ENCODE results near the gene NDST4.

The NDST4 gene

GRCh38 chr4:114900934-114901333, 212.5 kb downstream of the NDST4 start:
- DNase-seq: no peak

GRCh38 chr4:114890773-114891172, 222.6 kb downstream of the NDST4 start:
- no peak for DNase-seq

- no peak for DNase-seq
Measured at GRCh38 chr4:114886761-114887160, 226.7 kb downstream of the NDST4 start.

GRCh38 chr4:114883641-114884040, 229.8 kb downstream of the NDST4 start:
- no peak for DNase-seq

GRCh38 chr4:114879916-114880669, 233.3 kb downstream of the NDST4 start:
- DNase-seq: no peak

GRCh38 chr4:114875630-114876029, 237.8 kb downstream of the NDST4 start:
- DNase-seq: no peak

GRCh38 chr4:114874321-114874720, 239.1 kb downstream of the NDST4 start:
- DNase-seq: no peak

GRCh38 chr4:114870987-114871386, 242.4 kb downstream of the NDST4 start:
- no peak for DNase-seq

GRCh38 chr4:114866901-114867670, 246.3 kb downstream of the NDST4 start:
- no peak for DNase-seq

GRCh38 chr4:114864060-114864459, 249.4 kb downstream of the NDST4 start:
- DNase-seq: no peak

- no peak for DNase-seq
Measured at GRCh38 chr4:114860786-114861185, 252.6 kb downstream of the NDST4 start.

- DNase-seq: no peak
Measured at GRCh38 chr4:114857831-114858230, 255.6 kb downstream of the NDST4 start.

GRCh38 chr4:114839986-114840385, 273.4 kb downstream of the NDST4 start:
- no peak for DNase-seq

GRCh38 chr4:114830628-114831027, 282.8 kb downstream of the NDST4 start:
- no peak for DNase-seq

GRCh38 chr4:114827651-114828050, 285.8 kb downstream of the NDST4 start:
- no peak for DNase-seq

- no peak for DNase-seq
Measured at GRCh38 chr4:114815760-114816159, 297.7 kb downstream of the NDST4 start.

GRCh38 chr4:114813961-114814360, 299.5 kb downstream of the NDST4 start:
- DNase-seq: no peak

- no peak for DNase-seq
Measured at GRCh38 chr4:114811564-114812301, 301.7 kb downstream of the NDST4 start.

- DNase-seq: peak; percentile 41
Measured at GRCh38 chr4:114807759-114808404, 305.5 kb downstream of the NDST4 start.

- no peak for DNase-seq
Measured at GRCh38 chr4:114807357-114807756, 306.1 kb downstream of the NDST4 start.

GRCh38 chr4:114791976-114792375, 321.4 kb downstream of the NDST4 start:
- DNase-seq: no peak

- DNase-seq: no peak
Measured at GRCh38 chr4:114785570-114785969, 327.9 kb downstream of the NDST4 start.

- DNase-seq: no peak
Measured at GRCh38 chr4:114783215-114783595, 330.2 kb downstream of the NDST4 start.

Measured in CD4-positive, alpha-beta T cell treated with Interleukin-12 subunit alpha and Interleukin-12 subunit beta, for 1 hour (primary cell).